Pulmonary artery endothelial cell (primary cell): ENCODE results near the gene PKP4. TPM values are rescaled to one million over a fixed set of nuclear protein-coding genes. Genes with fewer than 3 reads are reported as not detected.

Experiments
- DNase-seq: peaks from one replicate; pipeline ENCODE4 v3.0.0-alpha.2; 2011; ENCODE audit warnings: low read depth, low spot score
- total RNA-seq: library from RNA; depleted of rRNA; stranded (reverse); fragments of >200 nt; gene quantifications from 2 replicates; pipeline ENCODE4 v1.2.3, GENCODE V29; 2014

Gene PKP4
- total RNA-seq, 1 donor from 2014 or later, result 35.0 TPM

DNA sequence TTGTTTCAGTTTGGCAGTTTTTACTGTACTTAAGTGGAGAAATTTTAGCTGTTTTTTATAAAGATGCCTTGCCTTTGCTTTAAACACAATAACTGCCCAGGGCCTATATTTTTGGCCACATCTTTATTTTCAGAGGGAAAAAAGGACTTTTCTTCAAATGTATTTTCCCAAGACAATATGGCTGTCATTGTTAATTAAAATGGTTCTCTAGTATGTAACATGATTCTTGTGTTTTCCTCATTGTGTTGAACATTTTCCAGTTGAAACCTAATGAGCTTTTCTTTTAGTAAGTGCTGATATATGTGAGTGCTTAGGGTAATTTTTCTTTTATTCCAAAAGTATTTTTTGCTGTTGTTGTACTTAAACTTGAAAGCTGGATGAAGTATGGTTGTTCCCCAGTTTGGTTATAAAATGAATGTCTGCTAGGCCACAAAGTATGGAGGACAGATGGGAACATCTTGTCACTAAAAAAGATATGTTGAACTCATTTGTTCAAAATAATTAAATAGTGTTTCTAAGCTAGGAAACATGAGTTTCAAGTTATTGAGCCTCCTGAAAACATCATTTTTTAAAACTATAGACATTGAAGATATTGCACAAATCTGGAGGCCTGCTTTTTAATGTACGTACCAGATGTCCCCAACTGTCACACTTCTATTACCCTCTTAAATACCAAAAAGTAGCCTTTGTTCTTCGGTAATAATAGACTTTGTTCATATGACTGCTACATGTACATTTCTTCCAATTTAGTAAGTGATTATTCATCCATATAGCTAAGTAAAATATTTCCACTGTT, 190.9 kb downstream of the PKP4 start:
- no peak for DNase-seq

DNA sequence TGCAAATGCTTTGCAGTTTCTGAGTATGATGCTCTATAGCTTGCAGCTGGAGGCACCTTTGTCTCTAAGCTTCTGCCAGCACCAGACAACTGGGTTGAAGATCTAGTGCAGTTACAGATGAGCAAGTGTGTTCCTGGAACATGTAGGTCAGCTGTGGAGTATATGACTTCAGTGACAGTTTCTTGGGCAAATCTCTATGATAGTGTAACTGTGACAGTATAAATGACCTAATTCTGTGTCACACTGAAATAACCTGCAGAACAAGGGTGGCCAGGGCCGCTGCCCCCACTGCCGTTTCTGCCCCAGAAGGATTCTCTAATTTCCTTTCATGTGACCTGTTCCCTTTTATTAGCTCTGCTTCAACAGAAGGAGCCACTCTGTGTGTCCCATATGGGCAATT, 193.1 kb downstream of the PKP4 start:
- no peak for DNase-seq

DNA sequence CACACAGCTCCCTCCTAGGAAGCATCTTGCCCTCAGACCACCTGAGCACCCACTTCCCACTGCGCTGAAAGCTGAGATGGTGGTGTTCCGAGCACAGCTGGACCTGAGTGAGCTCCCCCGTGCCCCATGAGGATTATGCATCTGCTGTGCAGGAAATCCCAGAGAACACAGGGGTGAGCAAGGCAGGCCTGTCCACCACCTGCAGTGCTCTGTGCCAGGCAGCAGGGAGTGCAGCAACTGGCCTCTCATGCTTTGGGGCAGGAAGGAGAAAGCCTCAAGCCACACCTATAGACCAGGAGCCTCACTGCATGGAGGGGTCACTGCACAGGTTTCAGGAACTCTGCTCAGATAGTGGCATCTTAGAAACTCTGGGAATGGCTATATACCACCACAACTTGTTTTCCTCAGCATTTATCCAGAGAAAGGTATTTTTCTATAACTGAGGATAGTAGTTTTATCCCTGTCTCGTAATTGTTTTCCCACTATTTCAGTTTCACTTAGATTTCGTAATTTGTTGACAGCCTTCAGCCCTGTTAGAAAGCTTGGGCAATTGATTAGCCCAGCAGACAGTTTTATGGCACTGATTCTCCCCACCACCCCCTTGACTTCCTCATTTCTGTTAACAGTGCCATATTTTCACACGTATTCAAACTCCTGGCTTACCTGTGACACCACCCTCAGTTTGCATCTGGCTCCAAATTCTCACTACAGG, 194.1 kb downstream of the PKP4 start:
- no peak for DNase-seq

DNA sequence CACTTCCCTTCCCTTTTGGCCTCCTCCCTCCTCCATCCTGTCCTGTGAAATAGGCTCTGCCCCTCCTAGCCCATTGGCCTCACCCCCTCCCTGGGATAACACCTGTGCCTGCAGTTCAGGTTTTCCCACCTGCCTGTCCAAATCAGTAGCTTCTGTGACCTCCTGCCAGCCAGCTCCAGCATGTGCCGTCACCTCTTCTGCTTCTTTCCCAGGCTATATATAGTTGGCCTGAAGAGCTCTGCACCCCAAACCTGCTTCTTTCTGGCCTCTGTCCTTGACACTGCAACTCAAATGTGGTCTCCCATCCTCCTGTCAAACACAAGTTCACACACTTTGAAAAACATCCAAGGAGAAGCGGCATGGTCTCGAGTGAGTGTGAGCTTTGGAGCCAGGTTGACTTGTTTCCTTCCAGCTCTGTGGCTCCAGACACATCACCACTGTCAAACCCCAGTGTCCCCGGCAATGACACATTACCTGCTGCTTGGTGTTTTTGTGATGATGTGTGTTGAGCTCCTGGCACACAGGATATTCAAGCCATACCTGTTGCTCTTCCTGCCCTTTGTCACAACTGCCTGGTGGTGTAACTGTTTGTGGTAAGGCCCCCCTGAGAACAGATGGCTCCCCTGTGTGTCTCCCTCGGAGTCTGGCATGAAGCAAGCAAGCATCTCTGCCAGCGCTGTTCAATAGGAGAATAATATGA, 194.8 kb downstream of the PKP4 start:
- DNase-seq, result no peak

DNA sequence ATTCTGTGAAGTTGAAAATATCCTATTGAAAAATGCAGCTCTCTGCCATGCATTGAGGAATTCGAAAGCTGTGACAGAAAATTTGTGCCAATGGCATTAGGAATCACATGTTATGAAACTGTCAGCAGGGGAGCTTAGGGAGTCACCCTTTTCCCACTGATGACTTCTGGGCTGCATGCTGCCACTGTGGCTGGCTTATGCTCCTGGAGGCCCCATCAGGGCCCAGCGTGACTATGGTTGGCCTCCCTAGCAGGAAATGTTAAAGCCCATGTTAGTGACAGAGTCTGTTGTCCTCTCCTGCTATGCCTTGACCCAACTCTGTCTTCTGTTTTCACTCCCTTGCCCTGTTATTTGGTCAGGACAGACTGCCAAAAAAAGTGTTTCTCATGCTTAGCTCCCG, 198.9 kb downstream of the PKP4 start:
- DNase-seq, result no peak

DNA sequence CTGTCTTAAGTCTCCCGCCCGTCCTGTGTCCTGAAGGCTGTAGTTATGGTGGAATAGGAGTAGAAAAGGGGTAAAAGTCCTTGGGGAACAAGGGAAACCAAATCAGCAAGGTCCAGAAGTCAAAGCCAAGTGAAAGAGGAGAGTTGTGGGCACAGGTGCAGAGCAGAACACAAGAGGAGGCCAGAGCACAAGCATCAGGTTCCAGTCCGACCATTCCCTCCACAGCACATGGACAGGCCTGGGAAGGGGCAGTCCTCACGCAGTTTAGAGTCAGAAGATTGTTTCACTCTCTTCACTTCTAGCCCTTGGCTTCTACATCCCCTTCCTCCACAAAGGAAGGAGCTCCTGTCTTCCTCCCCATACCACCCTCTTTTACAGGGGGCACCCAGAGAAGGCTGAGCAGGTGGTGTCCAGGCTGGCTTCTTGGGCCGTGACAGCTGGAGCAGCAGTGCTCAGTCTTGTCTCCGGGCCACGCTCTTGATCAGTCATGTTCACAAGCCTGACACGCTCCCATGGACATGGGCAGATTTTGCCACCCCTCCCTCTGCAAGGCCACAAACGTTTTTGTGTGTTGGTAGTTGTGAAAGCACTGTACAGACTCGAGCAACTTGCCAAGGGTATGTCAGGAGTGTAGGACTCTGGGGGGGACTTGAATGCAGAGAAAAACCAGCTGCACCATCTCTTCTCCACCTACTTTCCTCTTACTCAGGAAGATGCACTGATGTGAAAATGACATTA, 199.9 kb downstream of the PKP4 start:
- DNase-seq, result no peak

DNA sequence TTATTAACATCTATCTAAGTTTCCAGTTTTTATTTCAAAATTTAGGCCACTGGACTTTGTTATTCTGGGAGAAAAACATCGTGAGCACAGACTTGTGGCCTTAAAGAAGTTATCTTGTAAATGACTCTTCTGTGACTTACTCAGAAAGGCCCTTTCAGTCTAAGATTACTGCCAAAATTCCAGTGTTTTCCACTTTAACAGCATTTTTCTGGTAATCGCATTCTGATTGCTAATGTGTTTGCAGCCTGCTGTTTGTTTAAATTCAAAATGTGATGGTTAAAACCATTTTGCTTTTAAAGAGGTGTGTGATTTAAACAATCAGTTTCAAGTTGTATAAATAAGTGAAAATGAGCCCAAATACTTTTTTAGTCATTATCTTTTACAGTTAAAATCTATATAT, 201.6 kb downstream of the PKP4 start:
- no peak for DNase-seq

DNA sequence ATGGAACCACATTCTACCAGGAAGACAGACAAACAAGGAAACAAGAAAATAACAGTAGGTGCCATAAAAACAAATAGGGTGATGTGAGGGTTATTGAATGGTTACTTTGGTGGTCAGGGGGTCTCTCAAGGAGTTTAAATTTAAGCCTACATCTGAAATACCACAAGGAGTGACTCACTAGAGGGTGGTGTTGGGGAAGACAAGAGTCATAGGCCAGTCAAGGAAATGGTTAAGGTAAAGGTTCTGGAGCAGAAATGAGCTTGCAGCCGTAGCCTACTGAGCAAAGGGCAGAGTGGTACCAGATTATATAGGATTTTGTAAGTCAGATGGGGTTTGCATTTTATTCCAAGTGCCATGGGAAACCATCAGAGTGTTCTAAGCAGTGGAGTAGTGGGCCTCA, 202.7 kb downstream of the PKP4 start:
- DNase-seq, result no peak

DNA sequence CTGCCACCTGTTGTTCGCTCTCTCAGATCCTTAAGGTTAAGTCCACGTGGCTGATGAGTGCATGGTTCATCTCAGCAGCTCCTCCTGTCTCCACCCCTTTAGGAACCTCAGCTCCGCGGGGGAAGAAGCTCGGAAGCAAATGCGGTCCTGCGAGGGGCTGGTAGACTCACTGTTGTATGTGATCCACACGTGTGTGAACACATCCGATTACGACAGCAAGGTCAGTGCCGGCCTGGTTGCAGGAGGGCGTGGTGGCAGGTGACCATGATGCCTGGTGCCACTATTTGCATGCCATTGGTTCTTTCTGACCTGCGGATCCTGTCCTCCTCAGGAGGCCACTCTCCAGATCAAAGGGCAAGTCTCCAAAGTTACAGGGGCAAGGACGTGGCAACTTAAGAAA, 204.5 kb downstream of the PKP4 start:
- DNase-seq, result no peak

DNA sequence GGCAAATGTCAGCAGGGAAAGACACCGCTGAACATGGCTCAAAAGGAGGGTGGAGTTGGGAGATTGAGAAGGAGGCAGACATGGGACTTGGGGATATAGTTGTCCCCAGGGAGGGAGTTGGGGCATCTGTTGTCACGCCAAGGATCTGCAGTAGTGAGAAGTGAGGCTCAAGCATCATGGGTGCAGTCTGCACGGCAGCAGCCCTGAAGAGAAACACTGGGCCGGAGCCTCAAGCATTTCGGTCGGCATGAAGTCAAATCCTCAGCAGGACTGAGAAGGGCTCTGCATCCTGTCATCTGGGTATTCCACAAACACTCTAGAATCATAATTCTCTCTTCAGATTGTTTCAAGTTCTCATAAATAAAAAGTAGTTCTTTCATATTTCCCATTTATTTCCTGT, 205.7 kb downstream of the PKP4 start:
- DNase-seq, result no peak

DNA sequence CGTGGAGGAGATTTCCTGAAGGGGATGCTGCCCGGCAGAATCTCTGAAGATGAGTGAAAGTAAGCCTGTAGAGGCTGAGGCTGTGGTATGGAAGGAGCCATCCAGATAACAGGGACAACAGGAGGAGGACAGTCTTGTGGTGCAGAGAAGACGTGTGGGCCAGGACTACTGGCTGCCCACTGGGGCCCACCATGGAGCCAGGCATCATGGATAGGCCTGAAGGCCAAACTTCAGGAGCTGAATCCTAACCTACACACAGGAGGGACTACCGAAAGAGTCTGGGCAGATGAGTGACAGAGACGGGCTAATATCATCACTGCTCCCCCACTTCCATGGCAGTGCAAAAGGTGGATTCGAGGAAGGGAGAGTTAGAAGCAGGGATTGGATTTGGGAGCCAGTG, 207.0 kb downstream of the PKP4 start:
- no peak for DNase-seq

DNA sequence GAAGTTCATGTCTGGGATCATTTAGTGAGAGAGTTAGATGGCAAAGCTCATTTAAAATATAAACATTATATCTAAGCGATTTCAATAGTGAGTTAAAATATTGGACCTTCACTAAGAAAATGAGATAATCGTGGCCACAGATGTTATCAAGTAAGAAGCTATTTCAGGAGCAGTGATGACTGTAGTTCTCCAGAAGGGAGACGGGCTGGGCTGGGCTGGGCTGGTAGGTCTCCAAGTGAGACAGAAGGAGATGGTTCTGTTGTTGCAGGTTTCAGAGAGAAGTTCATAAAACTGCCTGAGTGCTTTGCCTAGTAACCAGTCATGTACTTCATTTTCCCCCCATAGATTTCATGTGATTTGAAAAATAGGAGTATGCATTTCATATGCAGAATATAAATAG, 208.2 kb downstream of the PKP4 start:
- no peak for DNase-seq

DNA sequence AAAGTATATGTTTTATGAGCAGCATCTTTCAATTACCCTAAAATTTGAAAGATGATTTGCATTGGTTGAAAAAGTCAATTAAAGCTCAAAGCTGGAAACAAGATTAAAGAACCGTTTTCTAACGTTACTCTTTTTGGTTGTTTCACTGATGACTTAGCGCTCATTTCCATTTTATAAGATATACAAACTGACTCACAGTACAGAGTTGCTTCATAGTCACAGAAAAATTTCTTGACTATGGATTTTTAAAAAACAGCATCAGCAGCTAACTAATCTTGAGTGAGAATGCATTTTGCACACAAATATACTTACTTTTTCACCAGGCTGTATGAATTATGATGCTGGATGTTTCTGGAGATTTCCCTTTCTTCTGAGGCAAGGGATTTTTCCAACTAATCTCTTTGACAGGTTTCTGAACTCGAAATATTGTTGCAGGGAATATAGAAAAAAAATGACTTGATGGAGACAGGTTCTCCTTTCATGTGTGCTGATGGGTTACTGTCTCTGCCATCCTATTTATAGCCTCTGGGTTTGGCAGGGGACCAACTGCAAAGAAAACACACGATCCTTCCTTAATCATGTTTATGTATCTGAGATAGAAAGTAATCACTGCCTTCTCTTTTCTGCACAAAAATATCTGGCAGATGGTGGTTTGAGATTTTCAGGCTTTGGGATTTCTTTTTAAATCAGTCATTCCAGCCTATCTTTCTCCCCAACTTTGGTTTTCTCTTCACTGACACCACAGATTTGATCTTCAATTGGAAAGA, 209.0 kb downstream of the PKP4 start:
- DNase-seq, result no peak

DNA sequence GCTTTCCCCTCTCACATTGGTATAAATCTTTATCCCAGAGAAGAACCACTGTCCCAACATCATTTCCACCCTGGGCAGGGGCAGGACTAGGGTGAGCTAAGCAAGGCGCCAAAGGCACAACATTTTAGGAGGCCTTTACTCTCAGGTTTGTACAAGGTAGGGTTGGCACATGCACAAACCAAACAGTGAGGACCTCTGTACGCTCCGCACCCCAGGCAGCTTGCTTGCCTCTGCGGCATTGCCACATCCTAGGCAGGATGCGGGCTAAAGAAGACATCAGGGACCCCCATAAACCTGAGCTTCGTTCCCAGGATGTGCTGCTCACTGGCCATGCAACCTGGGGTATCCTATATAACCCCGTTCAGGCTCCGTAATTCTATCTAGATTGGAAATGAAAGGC, 210.2 kb downstream of the PKP4 start:
- no peak for DNase-seq

DNA sequence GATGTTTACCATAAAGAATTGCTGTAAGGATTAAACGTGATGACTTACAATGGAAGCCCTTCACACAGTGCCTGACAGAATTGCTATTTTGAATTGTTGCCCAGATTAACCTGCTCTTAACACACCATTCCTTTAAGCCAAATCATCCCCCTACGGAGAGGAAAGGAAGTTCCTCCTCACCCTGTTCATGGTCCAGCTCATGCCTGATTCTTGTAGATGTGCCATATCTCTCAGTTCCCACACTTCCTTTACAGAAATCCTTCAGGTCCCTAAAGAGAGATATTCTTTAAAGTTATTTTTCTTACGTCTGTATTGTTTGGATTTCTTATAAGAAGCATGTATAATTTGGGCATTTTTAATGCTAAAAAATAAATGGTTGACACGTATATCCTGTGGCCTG, 210.8 kb downstream of the PKP4 start:
- peak; percentile 92 for DNase-seq

DNA sequence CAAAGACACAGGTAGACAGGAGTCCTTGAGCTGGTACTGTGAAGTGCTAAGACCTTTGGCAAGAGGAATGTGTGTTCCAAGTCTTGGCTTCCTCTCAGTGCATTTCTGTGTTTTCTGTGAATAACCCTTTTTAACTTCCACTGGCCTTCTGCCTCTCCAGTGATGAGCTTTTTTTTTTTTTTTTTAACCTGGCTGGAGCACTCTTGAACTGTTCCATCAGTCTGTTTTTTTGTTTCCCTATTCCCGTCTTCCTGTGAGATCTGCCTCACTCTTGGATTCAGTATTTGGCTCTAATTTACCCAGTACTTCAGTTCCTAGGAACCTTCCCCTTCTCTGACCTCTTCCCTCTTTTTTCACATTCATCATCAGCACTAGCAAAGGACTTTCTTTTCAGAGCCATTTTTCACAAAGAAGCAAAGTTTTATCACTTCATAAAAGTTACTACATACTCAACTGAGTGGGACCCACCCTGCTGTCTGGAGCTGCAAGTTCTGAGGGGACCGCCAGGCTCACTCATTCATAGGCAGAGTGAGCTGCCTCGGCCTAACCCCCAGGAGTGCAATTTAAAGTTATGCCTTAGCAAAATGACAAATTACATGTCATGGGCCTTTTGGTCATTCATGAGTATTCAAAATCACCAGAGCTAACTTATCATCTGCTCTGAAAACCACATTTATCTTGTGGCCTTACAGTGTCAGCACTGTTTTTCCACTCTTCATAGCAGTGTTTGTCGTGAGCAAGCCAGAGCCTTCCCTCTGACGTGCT, 211.4 kb downstream of the PKP4 start:
- DNase-seq, result peak; percentile 65

DNA sequence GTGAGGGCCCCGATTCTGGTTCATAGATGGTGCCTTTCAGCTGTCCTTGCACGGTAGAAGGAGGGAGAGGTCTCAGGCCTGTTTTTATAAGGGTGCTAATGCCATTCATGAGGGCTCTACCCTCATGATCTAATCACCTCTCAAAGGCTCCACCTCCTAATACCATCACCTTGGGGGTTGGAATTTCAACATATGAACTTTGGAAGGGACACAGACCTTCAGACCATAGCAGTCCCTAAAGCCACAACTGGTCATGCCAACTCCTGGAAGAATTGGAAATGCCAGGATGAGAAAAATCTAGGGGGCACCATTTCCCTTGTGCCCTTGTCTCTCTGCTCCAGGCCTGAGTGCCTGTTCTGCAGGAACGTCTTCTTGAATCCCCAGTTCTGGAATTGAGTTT, 213.5 kb downstream of the PKP4 start:
- DNase-seq, result no peak

DNA sequence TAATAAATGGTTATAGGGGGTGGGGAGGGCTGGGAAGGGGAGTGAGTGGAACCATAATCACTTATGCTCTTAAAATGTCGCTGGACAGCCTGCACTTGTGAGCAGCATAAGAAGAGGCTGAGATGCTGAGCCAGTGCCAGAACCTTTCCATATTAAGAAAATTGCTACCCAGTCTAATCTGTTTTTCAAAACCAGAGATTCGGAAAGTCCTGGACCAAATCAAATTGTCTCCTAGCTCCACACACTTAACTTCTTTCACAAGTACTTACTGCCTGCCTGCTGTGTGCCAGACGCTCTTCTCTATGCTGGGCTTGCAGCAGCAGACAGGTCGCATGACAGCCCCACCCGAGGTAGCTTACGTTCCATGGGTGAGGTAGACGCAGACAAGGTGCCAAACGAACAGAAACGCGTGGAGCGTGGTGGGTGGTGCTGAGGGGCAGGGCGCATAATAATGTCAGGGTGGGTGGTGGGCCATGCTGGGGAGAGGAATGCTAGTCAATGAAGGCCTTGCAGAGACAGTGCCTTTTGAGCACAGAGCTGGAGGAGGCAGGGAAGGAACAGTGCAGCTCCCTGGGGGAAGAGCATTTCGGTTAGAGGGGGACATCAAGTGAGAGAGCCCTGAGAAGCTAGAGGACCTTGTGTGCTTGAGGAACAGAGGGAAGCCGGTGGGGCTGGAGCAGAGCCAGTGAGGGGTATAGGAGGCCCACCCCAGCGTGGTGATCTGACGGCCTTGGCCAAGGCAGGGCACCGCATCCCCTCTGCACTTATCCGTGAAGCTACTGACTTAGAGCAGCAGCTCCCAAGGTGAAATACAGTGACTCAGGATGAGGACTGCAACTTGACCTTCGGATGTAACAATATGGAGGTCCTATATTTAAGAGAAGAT, 214.9 kb downstream of the PKP4 start:
- no peak for DNase-seq

DNA sequence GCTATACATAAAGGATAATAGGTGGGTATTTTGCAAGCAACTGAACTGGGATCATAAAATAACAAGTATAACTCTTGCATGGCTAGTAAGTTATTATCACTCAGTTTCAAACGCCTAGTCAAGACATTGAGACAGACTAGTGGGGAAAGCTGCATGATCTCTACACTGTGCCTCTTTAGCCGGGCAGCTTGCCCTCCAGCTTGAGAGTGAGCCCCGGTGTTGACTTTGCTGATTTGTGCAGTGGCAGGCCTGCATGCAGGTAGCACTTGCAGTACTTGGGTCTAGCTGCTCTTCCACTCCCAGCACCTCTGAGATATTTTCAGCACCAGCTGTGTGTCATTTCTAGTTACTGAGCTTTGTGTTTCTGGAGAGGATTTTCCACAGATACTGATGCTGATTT, 219.5 kb downstream of the PKP4 start:
- DNase-seq, result no peak
